Muscle layer of colon (tissue), 2 donors: ENCODE measurements around the gene MYO7B.
"Not testable (repeated sequence)": the region's sequence is repeated elsewhere in the genome, so short reads cannot be mapped to it uniquely, and the experiment has no call there.

Experiments
- H3K27ac ChIP-seq: one replicate; pipeline ENCODE4 v1.7.0; 2013; ENCODE audit warnings: low read depth, mild to moderate bottlenecking, low read length, moderate library complexity
- H3K27me3 ChIP-seq, 2 donors: one replicate each; pipeline ENCODE4 v1.7.0; 2013; ENCODE audit warnings: low read length in 2 of 2, mild to moderate bottlenecking in 2 of 2; ENCODE audit not compliant: insufficient read depth in 2 of 2, control insufficient read depth in 1 of 2
- H3K36me3 ChIP-seq: one replicate; pipeline ENCODE4 v1.7.0; 2013; ENCODE audit warnings: mild to moderate bottlenecking, low read length; ENCODE audit not compliant: insufficient read depth
- H3K4me1 ChIP-seq: one replicate; pipeline ENCODE4 v1.7.0; 2013; ENCODE audit warnings: mild to moderate bottlenecking, low read length; ENCODE audit not compliant: insufficient read depth
- H3K4me3 ChIP-seq, 2 donors: one replicate each; pipeline ENCODE4 v1.7.0; 2013; ENCODE audit warnings: low read length in 2 of 2, low read depth in 1 of 2, mild to moderate bottlenecking in 1 of 2, moderate library complexity in 1 of 2
- H3K9ac ChIP-seq: one replicate; pipeline ENCODE4 v1.7.0; 2013; ENCODE audit warnings: low read length
- H3K9me3 ChIP-seq: one replicate; pipeline ENCODE4 v1.7.0; 2013; ENCODE audit warnings: mild to moderate bottlenecking, low read length
- donor health status: abdominal sarcoma.
- donor health status: Adenocarcinoma of cecum.

Gene MYO7B

GRCh38 chr2:127568128-127568527 lies 32.6 kb downstream of the MYO7B start:
- no peaks in the 10 kb centered on the region for H3K36me3 ChIP-seq
- no peaks in the 10 kb centered on the region for H3K27me3 ChIP-seq
- no peak overlapping the region for H3K9ac ChIP-seq
- no peaks in the 10 kb centered on the region for H3K9me3 ChIP-seq
- peaks cover 8% of the 10 kb centered on the region for H3K4me1 ChIP-seq
- H3K4me3 ChIP-seq = no peak overlapping the region
- H3K27ac ChIP-seq = no peak overlapping the region

- H3K9ac ChIP-seq = no peak overlapping the region
- no peaks in the 10 kb centered on the region for H3K27me3 ChIP-seq
- no peaks in the 10 kb centered on the region for H3K9me3 ChIP-seq
- no peak overlapping the region for H3K27ac ChIP-seq
- no peaks in the 10 kb centered on the region for H3K36me3 ChIP-seq
- no peak overlapping the region for H3K4me3 ChIP-seq
- H3K4me1 ChIP-seq = peaks cover 8% of the 10 kb centered on the region
Measured at GRCh38 chr2:127569666-127570065, 34.2 kb downstream of the MYO7B start.

GRCh38 chr2:127570282-127571250 lies 35.1 kb downstream of the MYO7B start:
- Histone ChIP-seq H3K4me1 (peaks cover 8% of the 10 kb centered on the region), H3K4me3 (no peak overlapping the region), H3K9me3 (no peaks in the 10 kb centered on the region), H3K27me3 (no peaks in the 10 kb centered on the region), H3K27ac (no peak overlapping the region), H3K36me3 (no peaks in the 10 kb centered on the region), H3K9ac (no peak overlapping the region)

GRCh38 chr2:127572352-127572751 lies 36.9 kb downstream of the MYO7B start:
- H3K4me3 ChIP-seq, H3K36me3 ChIP-seq, H3K27ac ChIP-seq, H3K9me3 ChIP-seq, H3K9ac ChIP-seq, H3K27me3 ChIP-seq: not testable (repeated sequence)
- peaks cover 19% of the 10 kb centered on the region for H3K4me1 ChIP-seq

GRCh38 chr2:127572841-127573240 lies 37.4 kb downstream of the MYO7B start:
- no peaks in the 10 kb centered on the region for H3K36me3 ChIP-seq
- H3K9ac ChIP-seq = no peak overlapping the region
- no peaks in the 10 kb centered on the region for H3K27me3 ChIP-seq
- peaks cover 19% of the 10 kb centered on the region for H3K4me1 ChIP-seq
- no peak overlapping the region for H3K4me3 ChIP-seq
- no peak overlapping the region for H3K27ac ChIP-seq
- H3K9me3 ChIP-seq = no peaks in the 10 kb centered on the region

GRCh38 chr2:127573298-127573697 lies 37.8 kb downstream of the MYO7B start:
- H3K36me3 ChIP-seq = no peaks in the 10 kb centered on the region
- no peak overlapping the region for H3K4me3 ChIP-seq
- no peaks in the 10 kb centered on the region for H3K27me3 ChIP-seq
- no peak overlapping the region for H3K9ac ChIP-seq
- H3K4me1 ChIP-seq = peaks cover 19% of the 10 kb centered on the region
- no peaks in the 10 kb centered on the region for H3K9me3 ChIP-seq
- H3K27ac ChIP-seq = no peak overlapping the region

GRCh38 chr2:127573771-127574170 lies 38.3 kb downstream of the MYO7B start:
- H3K36me3 ChIP-seq = no peaks in the 10 kb centered on the region
- H3K4me3 ChIP-seq = no peak overlapping the region
- H3K9ac ChIP-seq = no peak overlapping the region
- H3K4me1 ChIP-seq = peaks cover 19% of the 10 kb centered on the region
- H3K27me3 ChIP-seq = no peaks in the 10 kb centered on the region
- no peaks in the 10 kb centered on the region for H3K9me3 ChIP-seq
- H3K27ac ChIP-seq = no peak overlapping the region

- H3K4me3 ChIP-seq = no peak overlapping the region
- H3K27ac ChIP-seq = no peak overlapping the region
- H3K36me3 ChIP-seq = no peaks in the 10 kb centered on the region
- H3K9ac ChIP-seq = no peak overlapping the region
- H3K9me3 ChIP-seq = no peaks in the 10 kb centered on the region
- H3K4me1 ChIP-seq = peaks cover 15% of the 10 kb centered on the region
- H3K27me3 ChIP-seq = no peaks in the 10 kb centered on the region
Measured at GRCh38 chr2:127574656-127575055, 39.2 kb downstream of the MYO7B start.

GRCh38 chr2:127575185-127575765 lies 39.8 kb downstream of the MYO7B start:
- Histone ChIP-seq H3K27me3 (no peaks in the 10 kb centered on the region), H3K4me1 (peaks cover 11% of the 10 kb centered on the region), H3K36me3 (no peaks in the 10 kb centered on the region), H3K9me3 (no peaks in the 10 kb centered on the region), H3K4me3 (no peak overlapping the region), H3K27ac (no peak overlapping the region), H3K9ac (no peak overlapping the region)

- H3K9ac ChIP-seq = no peak overlapping the region
- H3K27ac ChIP-seq = no peak overlapping the region
- H3K36me3 ChIP-seq = no peaks in the 10 kb centered on the region
- H3K4me3 ChIP-seq = no peak overlapping the region
- no peaks in the 10 kb centered on the region for H3K9me3 ChIP-seq
- H3K27me3 ChIP-seq = no peaks in the 10 kb centered on the region
- peaks cover 11% of the 10 kb centered on the region for H3K4me1 ChIP-seq
Measured at GRCh38 chr2:127575941-127576432, 40.5 kb downstream of the MYO7B start.

GRCh38 chr2:127576433-127577207 lies 41.1 kb downstream of the MYO7B start:
- Histone ChIP-seq H3K4me1 (peaks cover 11% of the 10 kb centered on the region), H3K27me3 (no peaks in the 10 kb centered on the region), H3K9me3 (no peaks in the 10 kb centered on the region), H3K9ac (no peak overlapping the region), H3K27ac (no peak overlapping the region), H3K4me3 (no peak overlapping the region), H3K36me3 (no peaks in the 10 kb centered on the region)
